ENCODE results near the gene PLPPR2.
"Not testable (repeated sequence)": the region's sequence is repeated elsewhere in the genome, so short reads cannot be mapped to it uniquely, and the experiment has no call there.

PLPPR2 gene

GRCh38 chr19:11332822-11333221, 22.4 kb upstream of the PLPPR2 start:
- Histone ChIP-seq H3K9ac (ENCODE audit: low read length) (no peak overlapping the region), H3K27ac (ENCODE audit: low read depth, low read length) (no peak overlapping the region), H3K27me3 (ENCODE audit: control insufficient read depth, insufficient read depth, low read length) (no peaks in the 10 kb centered on the region), H3K4me3 (ENCODE audit: low read length) (no peak overlapping the region), H3K36me3 (ENCODE audit: control insufficient read depth, insufficient read depth, low read length) (peaks cover 16% of the 10 kb centered on the region), H3K4me1 (ENCODE audit: control insufficient read depth, insufficient read depth, low read length) (no peaks in the 10 kb centered on the region)

GRCh38 chr19:11333838-11334237, 21.4 kb upstream of the PLPPR2 start:
- H3K4me3 ChIP-seq (ENCODE audit: low read length); H3K27me3 ChIP-seq (ENCODE audit: control insufficient read depth, insufficient read depth, low read length); H3K27ac ChIP-seq (ENCODE audit: low read depth, low read length); H3K4me1 ChIP-seq (ENCODE audit: control insufficient read depth, insufficient read depth, low read length); H3K9ac ChIP-seq (ENCODE audit: low read length): not testable (repeated sequence)
- peaks cover 16% of the 10 kb centered on the region for H3K36me3 ChIP-seq (ENCODE audit: control insufficient read depth, insufficient read depth, low read length)

- Histone ChIP-seq H3K27me3 (ENCODE audit: control insufficient read depth, insufficient read depth, low read length) (no peaks in the 10 kb centered on the region), H3K9ac (ENCODE audit: low read length) (no peak overlapping the region), H3K4me1 (ENCODE audit: control insufficient read depth, insufficient read depth, low read length) (peaks cover 6% of the 10 kb centered on the region), H3K36me3 (ENCODE audit: control insufficient read depth, insufficient read depth, low read length) (peaks cover 16% of the 10 kb centered on the region), H3K27ac (ENCODE audit: low read depth, low read length) (no peak overlapping the region), H3K4me3 (ENCODE audit: low read length) (no peak overlapping the region)
Observed at GRCh38 chr19:11335449-11336146, 19.6 kb upstream of the PLPPR2 start.

- H3K4me3 ChIP-seq (ENCODE audit: low read length): no peak overlapping the region
- no peak overlapping the region for H3K27ac ChIP-seq (ENCODE audit: low read depth, low read length)
- peaks cover 6% of the 10 kb centered on the region for H3K4me1 ChIP-seq (ENCODE audit: control insufficient read depth, insufficient read depth, low read length)
- no peaks in the 10 kb centered on the region for H3K27me3 ChIP-seq (ENCODE audit: control insufficient read depth, insufficient read depth, low read length)
- peaks cover 16% of the 10 kb centered on the region for H3K36me3 ChIP-seq (ENCODE audit: control insufficient read depth, insufficient read depth, low read length)
- H3K9ac ChIP-seq (ENCODE audit: low read length): no peak overlapping the region
Observed at GRCh38 chr19:11337080-11337479, 18.2 kb upstream of the PLPPR2 start.

- Histone ChIP-seq H3K4me1 (ENCODE audit: control insufficient read depth, insufficient read depth, low read length) (peaks cover 6% of the 10 kb centered on the region), H3K9ac (ENCODE audit: low read length) (no peak overlapping the region), H3K27ac (ENCODE audit: low read depth, low read length) (peak overlapping the region; percentile 40), H3K4me3 (ENCODE audit: low read length) (peak overlapping the region; percentile 73), H3K27me3 (ENCODE audit: control insufficient read depth, insufficient read depth, low read length) (no peaks in the 10 kb centered on the region), H3K36me3 (ENCODE audit: control insufficient read depth, insufficient read depth, low read length) (peaks cover 15% of the 10 kb centered on the region)
Observed at GRCh38 chr19:11338121-11338520, 17.1 kb upstream of the PLPPR2 start.

- peaks cover 15% of the 10 kb centered on the region for H3K36me3 ChIP-seq (ENCODE audit: control insufficient read depth, insufficient read depth, low read length)
- H3K27me3 ChIP-seq (ENCODE audit: control insufficient read depth, insufficient read depth, low read length): no peaks in the 10 kb centered on the region
- peak overlapping the region; percentile 24 for H3K9ac ChIP-seq (ENCODE audit: low read length)
- H3K27ac ChIP-seq (ENCODE audit: low read depth, low read length): peak overlapping the region; percentile 77
- peaks cover 6% of the 10 kb centered on the region for H3K4me1 ChIP-seq (ENCODE audit: control insufficient read depth, insufficient read depth, low read length)
- peak overlapping the region; percentile 73 for H3K4me3 ChIP-seq (ENCODE audit: low read length)
Observed at GRCh38 chr19:11338569-11339253, 16.5 kb upstream of the PLPPR2 start.

GRCh38 chr19:11339254-11340098, 15.8 kb upstream of the PLPPR2 start, which contains the start of gene RAB3D:
Gene RAB3D, minus strand, starts transcription at chr19:11339657. Its CDS starts 2,258 bp downstream, at chr19:11337399.
- Histone ChIP-seq H3K27ac (ENCODE audit: low read depth, low read length) (peak within 1 kb of the TSS; percentile 77), H3K36me3 (ENCODE audit: control insufficient read depth, insufficient read depth, low read length) (peaks cover 12% of the 10 kb centered on the region), H3K9ac (ENCODE audit: low read length) (peak within 1 kb of the TSS; percentile 24), H3K4me3 (ENCODE audit: low read length) (peak within 1 kb of the TSS; percentile 73), H3K4me1 (ENCODE audit: control insufficient read depth, insufficient read depth, low read length) (peaks cover 8% of the 10 kb centered on the region), H3K27me3 (ENCODE audit: control insufficient read depth, insufficient read depth, low read length) (no peaks in the 10 kb centered on the region)

GRCh38 chr19:11340099-11340467, 15.1 kb upstream of the PLPPR2 start:
- H3K27me3 ChIP-seq (ENCODE audit: control insufficient read depth, insufficient read depth, low read length); H3K4me1 ChIP-seq (ENCODE audit: control insufficient read depth, insufficient read depth, low read length); H3K9ac ChIP-seq (ENCODE audit: low read length); H3K36me3 ChIP-seq (ENCODE audit: control insufficient read depth, insufficient read depth, low read length): not testable (repeated sequence)
- H3K4me3 ChIP-seq (ENCODE audit: low read length): peak overlapping the region; percentile 73
- peak overlapping the region; percentile 74 for H3K27ac ChIP-seq (ENCODE audit: low read depth, low read length)

GRCh38 chr19:11342429-11342828, 12.8 kb upstream of the PLPPR2 start:
- no peak overlapping the region for H3K4me3 ChIP-seq (ENCODE audit: low read length)
- H3K4me1 ChIP-seq (ENCODE audit: control insufficient read depth, insufficient read depth, low read length): peaks cover 18% of the 10 kb centered on the region
- no peaks in the 10 kb centered on the region for H3K27me3 ChIP-seq (ENCODE audit: control insufficient read depth, insufficient read depth, low read length)
- no peak overlapping the region for H3K27ac ChIP-seq (ENCODE audit: low read depth, low read length)
- no peak overlapping the region for H3K9ac ChIP-seq (ENCODE audit: low read length)
- H3K36me3 ChIP-seq (ENCODE audit: control insufficient read depth, insufficient read depth, low read length): no peaks in the 10 kb centered on the region

- Histone ChIP-seq H3K4me1 (ENCODE audit: control insufficient read depth, insufficient read depth, low read length) (peaks cover 13% of the 10 kb centered on the region), H3K36me3 (ENCODE audit: control insufficient read depth, insufficient read depth, low read length) (peaks cover 3% of the 10 kb centered on the region), H3K9ac (ENCODE audit: low read length) (no peak overlapping the region), H3K27ac (ENCODE audit: low read depth, low read length) (no peak overlapping the region), H3K4me3 (ENCODE audit: low read length) (peak overlapping the region; percentile 96), H3K27me3 (ENCODE audit: control insufficient read depth, insufficient read depth, low read length) (no peaks in the 10 kb centered on the region)
Observed at GRCh38 chr19:11345122-11345803, 10.0 kb upstream of the PLPPR2 start.

- peaks cover 3% of the 10 kb centered on the region for H3K36me3 ChIP-seq (ENCODE audit: control insufficient read depth, insufficient read depth, low read length)
- H3K4me3 ChIP-seq (ENCODE audit: low read length): peak within 1 kb of the TSS; percentile 96
- H3K27me3 ChIP-seq (ENCODE audit: control insufficient read depth, insufficient read depth, low read length): no peaks in the 10 kb centered on the region
- H3K27ac ChIP-seq (ENCODE audit: low read depth, low read length): peak within 1 kb of the TSS; percentile 89
- peaks cover 13% of the 10 kb centered on the region for H3K4me1 ChIP-seq (ENCODE audit: control insufficient read depth, insufficient read depth, low read length)
- H3K9ac ChIP-seq (ENCODE audit: low read length): peak within 1 kb of the TSS; percentile 80
Observed at GRCh38 chr19:11346104-11346940, 8.9 kb upstream of the PLPPR2 start, which contains the start of the genes CCDC159 and TMEM205. Gene CCDC159, plus strand, starts transcription at chr19:11346519. Its CDS starts 88 bp downstream, at chr19:11346607. Gene TMEM205, minus strand, starts transcription at chr19:11346268. Its CDS starts 649 bp downstream, at chr19:11345619.
